Neural progenitor cell (in vitro differentiated cells): ENCODE results near the gene SLC7A6OS. TPM values are rescaled to one million over a fixed set of nuclear protein-coding genes. Genes with fewer than 3 reads are reported as not detected.

ENCODE experiments used
- DNase-seq: peaks from one replicate; pipeline ENCODE4 v3.0.0-alpha.2; 2016; ENCODE audit warnings: low spot score
- H2AFZ ChIP-seq: fragments of 200-600 bp; sonication (generic); replicated peaks from 2 replicates; pipeline ENCODE4 v1.6.1; 2016; ENCODE audit warnings: antibody characterized with exemption
- H3F3A ChIP-seq: fragments of 200-600 bp; sonication (generic); 2 replicates; pipeline ENCODE4 v1.6.1; 2016; ENCODE audit warnings: antibody characterized with exemption, low read depth
- H3K27ac ChIP-seq: fragments of 200-600 bp; sonication (generic); 2 replicates; pipeline ENCODE4 v1.5.1; 2016; ENCODE audit warnings: mild to moderate bottlenecking
- H3K27me3 ChIP-seq: fragments of 200-600 bp; sonication (generic); 2 replicates; pipeline ENCODE4 v1.6.1; 2016; ENCODE audit warnings: mild to moderate bottlenecking, moderate library complexity
- H3K36me3 ChIP-seq: fragments of 200-600 bp; sonication (generic); 2 replicates; pipeline ENCODE4 v1.5.1; 2016
- H3K4me1 ChIP-seq: fragments of 200-600 bp; sonication (generic); 2 replicates; pipeline ENCODE4 v1.6.1; 2016; ENCODE audit warnings: mixed run types
- H3K4me2 ChIP-seq: fragments of 200-600 bp; sonication (generic); 2 replicates; pipeline ENCODE4 v1.6.1; 2016
- H3K4me3 ChIP-seq: fragments of 200-600 bp; sonication (generic); 2 replicates; pipeline ENCODE4 v1.5.1; 2016
- H3K79me2 ChIP-seq: fragments of 200-600 bp; sonication (generic); 2 replicates; pipeline ENCODE4 v1.6.1; 2016; ENCODE audit warnings: low read depth
- H3K9ac ChIP-seq: fragments of 200-600 bp; sonication (generic); 2 replicates; pipeline ENCODE4 v1.6.1; 2016
- H3K9me3 ChIP-seq: fragments of 200-600 bp; sonication (generic); 2 replicates; pipeline ENCODE4 v1.5.1; 2016; ENCODE audit warnings: low read depth
- H4K20me1 ChIP-seq: fragments of 200-600 bp; sonication (generic); 2 replicates; pipeline ENCODE4 v1.6.1; 2016; ENCODE audit warnings: low read depth
- H3K27ac Mint-ChIP-seq: 3 replicates; pipeline ENCODE4 v1.8.0; 2021; ENCODE audit warnings: mixed read lengths
- H3K27me3 Mint-ChIP-seq: 2 replicates; pipeline ENCODE4 v1.8.0; 2022; ENCODE audit warnings: low read depth, mild to moderate bottlenecking, inconsistent platforms, moderate library complexity, mixed read lengths; ENCODE audit not compliant: insufficient read depth
- H3K36me3 Mint-ChIP-seq: 3 replicates; pipeline ENCODE4 v1.8.0; 2021; ENCODE audit warnings: mixed read lengths
- H3K4me1 Mint-ChIP-seq: 3 replicates; pipeline ENCODE4 v1.8.0; 2021; ENCODE audit warnings: mixed read lengths
- H3K4me3 Mint-ChIP-seq: 3 replicates; pipeline ENCODE4 v1.8.0; 2021; ENCODE audit warnings: mild to moderate bottlenecking, moderate library complexity, mixed read lengths
- H3K9me3 Mint-ChIP-seq: 3 replicates; pipeline ENCODE4 v1.8.0; 2020; ENCODE audit warnings: mixed read lengths
- EZH2 ChIP-seq: fragments of 200-600 bp; sonication (generic); IDR thresholded peaks from 2 replicates; pipeline ENCODE4 v1.6.1; 2017; ENCODE audit warnings: antibody characterized with exemption, mild to moderate bottlenecking, moderate library complexity
- EZH2phosphoT487 ChIP-seq: fragments of 200-600 bp; sonication (generic); IDR thresholded peaks from 2 replicates; pipeline ENCODE4 v1.6.1; 2017; ENCODE audit warnings: antibody characterized with exemption
- small RNA-seq: library from RNA; depleted of rRNA; stranded (forward); fragments of <200 nt; gene quantifications from one replicate; pipeline ENCODE3, GENCODE V24; 2015
- total RNA-seq: library from RNA; depleted of rRNA; stranded (reverse); fragments of >200 nt; gene quantifications from 2 replicates; pipeline ENCODE4 v1.2.3, GENCODE V29; 2015; ENCODE audit warnings: low replicate concordance
- TF ChIP-seq, protein P1 (sequence below): fragments of 200-600 bp; sonication (generic); IDR thresholded peaks from 2 replicates; pipeline ENCODE4 v1.5.1; 2017; ENCODE audit warnings: antibody characterized with exemption, mild to moderate bottlenecking

The SLC7A6OS gene
- total RNA-seq, 1 donor from 2014 or later = 18.7 TPM

DNA sequence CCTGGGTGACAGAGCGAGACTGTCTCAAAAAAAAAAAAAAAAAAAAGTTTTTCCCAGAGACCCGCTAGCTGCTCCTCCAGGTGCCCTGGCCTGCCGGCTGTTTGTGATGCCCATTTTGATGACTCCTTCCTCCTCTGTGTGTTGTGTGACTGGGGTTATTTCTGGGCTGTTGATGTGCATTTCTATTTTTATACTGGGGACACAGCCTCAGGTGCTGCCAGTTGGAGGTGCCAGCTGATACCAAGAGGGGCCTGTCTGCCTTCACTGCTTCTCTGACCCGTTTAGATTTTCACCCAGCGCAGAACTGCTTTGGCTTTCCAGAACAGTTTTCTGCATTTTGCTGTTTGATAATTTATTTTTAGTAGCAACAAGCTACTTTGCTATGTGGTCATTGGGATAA is 58.9 kb downstream of the SLC7A6OS start:
- TF ChIP-seq EZH2phosphoT487 (no peak), EZH2 (no peak)
- TF ChIP-seq, protein P1, sequence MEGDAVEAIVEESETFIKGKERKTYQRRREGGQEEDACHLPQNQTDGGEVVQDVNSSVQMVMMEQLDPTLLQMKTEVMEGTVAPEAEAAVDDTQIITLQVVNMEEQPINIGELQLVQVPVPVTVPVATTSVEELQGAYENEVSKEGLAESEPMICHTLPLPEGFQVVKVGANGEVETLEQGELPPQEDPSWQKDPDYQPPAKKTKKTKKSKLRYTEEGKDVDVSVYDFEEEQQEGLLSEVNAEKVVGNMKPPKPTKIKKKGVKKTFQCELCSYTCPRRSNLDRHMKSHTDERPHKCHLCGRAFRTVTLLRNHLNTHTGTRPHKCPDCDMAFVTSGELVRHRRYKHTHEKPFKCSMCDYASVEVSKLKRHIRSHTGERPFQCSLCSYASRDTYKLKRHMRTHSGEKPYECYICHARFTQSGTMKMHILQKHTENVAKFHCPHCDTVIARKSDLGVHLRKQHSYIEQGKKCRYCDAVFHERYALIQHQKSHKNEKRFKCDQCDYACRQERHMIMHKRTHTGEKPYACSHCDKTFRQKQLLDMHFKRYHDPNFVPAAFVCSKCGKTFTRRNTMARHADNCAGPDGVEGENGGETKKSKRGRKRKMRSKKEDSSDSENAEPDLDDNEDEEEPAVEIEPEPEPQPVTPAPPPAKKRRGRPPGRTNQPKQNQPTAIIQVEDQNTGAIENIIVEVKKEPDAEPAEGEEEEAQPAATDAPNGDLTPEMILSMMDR = no peak
- no peaks in the 10 kb centered on the region for H3F3A ChIP-seq
- H3K4me2 ChIP-seq = no peak overlapping the region
- no peaks in the 10 kb centered on the region for H3K27me3 ChIP-seq
- Mint-ChIP-seq H3K4me3 (no peak overlapping the region), H3K9me3 (no peaks in the 10 kb centered on the region), H3K27ac (no peak overlapping the region), H3K27me3 (peaks cover 6% of the 10 kb centered on the region), H3K4me1 (peaks cover 2% of the 10 kb centered on the region), H3K36me3 (peaks cover 7% of the 10 kb centered on the region)
- H3K4me1 ChIP-seq = no peaks in the 10 kb centered on the region
- H4K20me1 ChIP-seq = no peaks in the 10 kb centered on the region
- no peaks in the 10 kb centered on the region for H3K79me2 ChIP-seq
- H2AFZ ChIP-seq = no peak overlapping the region
- DNase-seq = no peak
- no peak overlapping the region for H3K9ac ChIP-seq
- no peaks in the 10 kb centered on the region for H3K36me3 ChIP-seq
- no peak overlapping the region for H3K27ac ChIP-seq
- no peaks in the 10 kb centered on the region for H3K9me3 ChIP-seq
- no peak overlapping the region for H3K4me3 ChIP-seq

DNA sequence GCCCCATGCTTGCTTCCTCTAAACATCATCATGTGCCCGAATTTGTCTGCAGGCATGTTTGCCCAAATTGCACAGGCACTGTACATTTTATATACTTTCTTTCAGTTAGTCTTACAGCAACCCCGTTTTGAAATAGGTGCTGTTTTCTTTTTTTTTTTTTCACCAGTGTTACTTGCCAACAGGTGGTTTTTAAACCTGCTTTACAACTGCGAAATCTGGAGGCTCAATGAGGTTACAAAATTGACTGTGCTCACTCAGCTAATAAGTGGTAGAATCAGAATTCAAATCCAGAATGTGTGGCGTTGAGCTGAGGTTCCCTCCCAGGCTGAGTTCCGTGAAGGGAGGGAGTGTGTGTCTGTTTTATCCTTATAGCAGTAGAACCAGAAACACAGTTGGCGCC is 59.8 kb downstream of the SLC7A6OS start:
- no peak overlapping the region for H3K4me2 ChIP-seq
- DNase-seq = no peak
- Mint-ChIP-seq H3K4me1 (peaks cover 8% of the 10 kb centered on the region), H3K36me3 (peaks cover 7% of the 10 kb centered on the region), H3K4me3 (no peak overlapping the region), H3K27ac (no peak overlapping the region), H3K27me3 (peaks cover 7% of the 10 kb centered on the region), H3K9me3 (no peaks in the 10 kb centered on the region)
- H3K4me1 ChIP-seq = no peaks in the 10 kb centered on the region
- peaks cover 1% of the 10 kb centered on the region for H3K27me3 ChIP-seq
- no peaks in the 10 kb centered on the region for H3K79me2 ChIP-seq
- no peaks in the 10 kb centered on the region for H3K36me3 ChIP-seq
- TF ChIP-seq EZH2phosphoT487 (no peak), EZH2 (no peak)
- TF ChIP-seq, protein P1 = no peak
- H3K27ac ChIP-seq = no peak overlapping the region
- no peaks in the 10 kb centered on the region for H3F3A ChIP-seq
- H3K9me3 ChIP-seq = no peaks in the 10 kb centered on the region
- no peak overlapping the region for H2AFZ ChIP-seq
- no peaks in the 10 kb centered on the region for H4K20me1 ChIP-seq
- H3K4me3 ChIP-seq = no peak overlapping the region
- H3K9ac ChIP-seq = no peak overlapping the region

DNA sequence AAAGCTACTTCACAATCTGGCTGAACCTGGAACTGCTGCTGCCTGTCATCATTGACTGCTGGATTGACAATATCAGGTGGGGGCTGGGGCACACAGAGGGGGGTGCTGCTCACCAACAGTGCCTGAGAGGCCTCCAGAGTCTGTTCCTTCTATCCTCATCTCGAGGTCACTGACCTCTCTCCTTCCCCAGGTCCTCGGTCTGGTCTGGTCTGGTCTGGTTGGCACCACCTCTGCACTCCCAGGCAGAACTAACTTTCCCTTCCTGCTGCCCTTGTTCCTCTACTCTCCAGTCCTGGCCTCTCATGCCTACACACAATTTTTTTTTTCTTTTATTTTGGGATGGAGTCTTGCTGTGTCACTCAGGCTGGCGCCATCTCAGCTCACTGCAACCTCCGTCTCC is 61.4 kb downstream of the SLC7A6OS start:
- DNase-seq = no peak
- Histone ChIP-seq H3F3A (no peaks in the 10 kb centered on the region), H4K20me1 (no peaks in the 10 kb centered on the region), H3K79me2 (no peaks in the 10 kb centered on the region), H3K4me3 (no peak overlapping the region), H2AFZ (no peak overlapping the region), H3K4me1 (peaks cover 4% of the 10 kb centered on the region), H3K9ac (no peak overlapping the region), H3K27ac (no peak overlapping the region), H3K36me3 (no peaks in the 10 kb centered on the region), H3K4me2 (no peak overlapping the region), H3K9me3 (no peaks in the 10 kb centered on the region), H3K27me3 (peaks cover 10% of the 10 kb centered on the region)
- Mint-ChIP-seq H3K36me3 (peaks cover 7% of the 10 kb centered on the region), H3K9me3 (no peaks in the 10 kb centered on the region), H3K4me1 (peaks cover 13% of the 10 kb centered on the region), H3K27ac (no peak overlapping the region), H3K27me3 (peaks cover 15% of the 10 kb centered on the region), H3K4me3 (no peak overlapping the region)
- TF ChIP-seq EZH2phosphoT487 = no peak
- TF ChIP-seq, protein P1 = no peak
- TF ChIP-seq EZH2 = no peak

Small RNAs within 50 kb of the gene (small RNA-seq; reads per million reads assigned to genes)
- not detected for gene RNU4-30P
- not detected for gene RNU6-1262P

Other genes starting within 250 kb of the SLC7A6OS start
- 34.2 and 43.1 TPM in 2 replicates for gene NFATC3, start 225.6 kb downstream of the SLC7A6OS start, total RNA-seq
- gene ESRP2, start 74.8 kb downstream of the SLC7A6OS start, total RNA-seq = 1.5 and 5.4 TPM in 2 replicates
- gene PLA2G15, start 65.6 kb downstream of the SLC7A6OS start, total RNA-seq = 3.8 and 11.7 TPM in 2 replicates
- 5.6 and 13.7 TPM in 2 replicates for gene SLC7A6, start 46.4 kb downstream of the SLC7A6OS start, total RNA-seq
- gene PRMT7, start 73 bp upstream of the SLC7A6OS start, total RNA-seq = 70.2 and 79.7 TPM in 2 replicates
- 1.4 TPM in 1 of 2 replicates, not detected in the other for gene SMPD3, start 137.6 kb upstream of the SLC7A6OS start, total RNA-seq
- 63.6 and 69.1 TPM in 2 replicates for gene ZFP90, start 228.3 kb upstream of the SLC7A6OS start, total RNA-seq